ENCODE results near the gene JUNB. TPM values are rescaled to one million over a fixed set of nuclear protein-coding genes. Genes with fewer than 3 reads are reported as not detected.
A peak's percentile ranks its signal among the peaks of the same experiment; 100 is the strongest.

Gene JUNB
- total and polyA plus RNA-seq, 10 of the 15 experiments (the other 5 are each of a cell fraction or from before 2014, with no cell fraction given) = 0.55 to 144 (median 68.3) TPM

DNA sequence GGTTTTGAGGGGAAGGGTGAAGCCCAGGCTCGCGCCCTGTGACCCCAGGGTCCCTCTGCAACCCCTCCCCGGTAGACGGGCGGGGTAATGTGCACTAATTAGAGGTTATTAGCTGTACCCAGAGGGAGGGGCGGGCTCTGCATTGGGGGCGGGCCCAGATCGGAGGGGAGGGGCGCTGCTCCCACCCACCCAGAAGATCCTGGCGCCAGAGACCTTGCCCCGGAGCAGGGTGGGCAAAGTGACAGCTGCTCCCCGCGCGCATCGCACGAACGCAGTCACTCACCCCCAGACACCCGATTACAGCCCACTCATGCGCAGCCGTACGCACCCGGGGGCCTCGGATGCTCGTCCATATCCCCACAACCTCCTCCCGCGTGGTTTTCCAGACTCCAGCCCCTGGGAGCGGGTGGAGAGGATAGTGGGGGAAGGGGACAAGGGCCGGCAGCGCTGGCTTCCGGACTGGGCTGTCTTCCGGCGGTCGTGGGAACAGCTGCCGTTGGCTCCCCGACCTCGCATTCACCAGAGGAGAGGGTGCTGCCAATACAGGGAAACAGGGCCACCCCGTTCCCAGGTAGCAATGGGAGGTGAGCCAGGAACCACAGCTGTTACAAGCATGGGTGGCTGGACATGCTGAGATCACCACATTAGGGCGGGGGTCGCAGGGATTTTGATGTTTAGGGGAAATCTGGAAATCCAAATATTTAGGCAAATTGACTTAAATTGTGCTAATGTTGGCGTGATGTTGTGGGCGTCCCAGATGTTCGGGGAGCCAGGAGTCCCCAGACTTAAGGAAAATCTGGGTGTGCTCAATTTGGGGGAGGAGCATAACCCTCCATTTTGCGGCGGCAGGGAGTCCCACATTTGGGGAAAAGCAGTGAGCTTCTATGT is 13.0 kb upstream of the JUNB start (continued):
- TF ChIP-seq RAD21 (IDR thresholded peaks at IDR 0.05; ENCODE audit: insufficient read depth, low read depth, low read length) (no peak), IRF4 (IDR thresholded peaks at IDR 0.05; ENCODE audit: low read depth, low read length) (no peak), MTA2 (IDR thresholded peaks at IDR 0.05; ENCODE audit: low read depth) (no peak), CREM (IDR thresholded peaks at IDR 0.05; ENCODE audit: low read depth) (no peak), NFIC (IDR thresholded peaks at IDR 0.05; ENCODE audit: low read depth, low read length) (no peak), FOXM1 (IDR thresholded peaks at IDR 0.05; ENCODE audit: low read depth, low read length) (no peak), SREBF1 (IDR thresholded peaks at IDR 0.05; ENCODE audit: low read length) (no peak), KDM1A (IDR thresholded peaks at IDR 0.05; ENCODE audit: borderline replicate concordance) (no peak), SRF (IDR thresholded peaks at IDR 0.05; ENCODE audit: low read depth in 2 of 2, low read length in 2 of 2) (no peak), RFX5 (IDR thresholded peaks at IDR 0.05; ENCODE audit: low read depth, low read length) (no peak), NRF1 (conservative IDR thresholded peaks at IDR 0.05; ENCODE audit: low read depth, low read length) (no peak), HCFC1 (IDR thresholded peaks at IDR 0.05; ENCODE audit: low read length) (no peak)
- TF ChIP-seq, protein P1, sequence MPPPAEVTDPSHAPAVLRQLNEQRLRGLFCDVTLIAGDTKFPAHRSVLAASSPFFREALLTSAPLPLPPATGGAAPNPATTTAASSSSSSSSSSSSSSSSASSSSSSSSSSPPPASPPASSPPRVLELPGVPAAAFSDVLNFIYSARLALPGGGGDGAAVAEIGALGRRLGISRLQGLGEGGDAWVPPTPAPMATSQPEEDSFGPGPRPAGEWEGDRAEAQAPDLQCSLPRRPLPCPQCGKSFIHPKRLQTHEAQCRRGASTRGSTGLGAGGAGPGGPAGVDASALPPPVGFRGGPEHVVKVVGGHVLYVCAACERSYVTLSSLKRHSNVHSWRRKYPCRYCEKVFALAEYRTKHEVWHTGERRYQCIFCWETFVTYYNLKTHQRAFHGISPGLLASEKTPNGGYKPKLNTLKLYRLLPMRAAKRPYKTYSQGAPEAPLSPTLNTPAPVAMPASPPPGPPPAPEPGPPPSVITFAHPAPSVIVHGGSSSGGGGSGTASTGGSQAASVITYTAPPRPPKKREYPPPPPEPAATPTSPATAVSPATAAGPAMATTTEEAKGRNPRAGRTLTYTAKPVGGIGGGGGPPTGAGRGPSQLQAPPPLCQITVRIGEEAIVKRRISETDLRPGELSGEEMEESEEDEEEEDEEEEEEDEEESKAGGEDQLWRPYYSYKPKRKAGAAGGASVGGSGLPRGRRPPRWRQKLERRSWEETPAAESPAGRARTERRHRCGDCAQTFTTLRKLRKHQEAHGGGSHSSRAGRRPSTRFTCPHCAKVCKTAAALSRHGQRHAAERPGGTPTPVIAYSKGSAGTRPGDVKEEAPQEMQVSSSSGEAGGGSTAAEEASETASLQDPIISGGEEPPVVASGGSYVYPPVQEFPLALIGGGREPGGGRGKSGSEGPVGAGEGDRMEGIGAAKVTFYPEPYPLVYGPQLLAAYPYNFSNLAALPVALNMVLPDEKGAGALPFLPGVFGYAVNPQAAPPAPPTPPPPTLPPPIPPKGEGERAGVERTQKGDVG (CRISPR knock-in tag; IDR thresholded peaks at IDR 0.05) = no peak
- TF ChIP-seq, protein P2, sequence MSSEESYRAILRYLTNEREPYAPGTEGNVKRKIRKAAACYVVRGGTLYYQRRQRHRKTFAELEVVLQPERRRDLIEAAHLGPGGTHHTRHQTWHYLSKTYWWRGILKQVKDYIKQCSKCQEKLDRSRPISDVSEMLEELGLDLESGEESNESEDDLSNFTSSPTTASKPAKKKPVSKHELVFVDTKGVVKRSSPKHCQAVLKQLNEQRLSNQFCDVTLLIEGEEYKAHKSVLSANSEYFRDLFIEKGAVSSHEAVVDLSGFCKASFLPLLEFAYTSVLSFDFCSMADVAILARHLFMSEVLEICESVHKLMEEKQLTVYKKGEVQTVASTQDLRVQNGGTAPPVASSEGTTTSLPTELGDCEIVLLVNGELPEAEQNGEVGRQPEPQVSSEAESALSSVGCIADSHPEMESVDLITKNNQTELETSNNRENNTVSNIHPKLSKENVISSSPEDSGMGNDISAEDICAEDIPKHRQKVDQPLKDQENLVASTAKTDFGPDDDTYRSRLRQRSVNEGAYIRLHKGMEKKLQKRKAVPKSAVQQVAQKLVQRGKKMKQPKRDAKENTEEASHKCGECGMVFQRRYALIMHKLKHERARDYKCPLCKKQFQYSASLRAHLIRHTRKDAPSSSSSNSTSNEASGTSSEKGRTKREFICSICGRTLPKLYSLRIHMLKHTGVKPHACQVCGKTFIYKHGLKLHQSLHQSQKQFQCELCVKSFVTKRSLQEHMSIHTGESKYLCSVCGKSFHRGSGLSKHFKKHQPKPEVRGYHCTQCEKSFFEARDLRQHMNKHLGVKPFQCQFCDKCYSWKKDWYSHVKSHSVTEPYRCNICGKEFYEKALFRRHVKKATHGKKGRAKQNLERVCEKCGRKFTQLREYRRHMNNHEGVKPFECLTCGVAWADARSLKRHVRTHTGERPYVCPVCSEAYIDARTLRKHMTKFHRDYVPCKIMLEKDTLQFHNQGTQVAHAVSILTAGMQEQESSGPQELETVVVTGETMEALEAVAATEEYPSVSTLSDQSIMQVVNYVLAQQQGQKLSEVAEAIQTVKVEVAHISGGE (CRISPR knock-in tag; IDR thresholded peaks at IDR 0.05) = no peak
- TF ChIP-seq, protein P3, sequence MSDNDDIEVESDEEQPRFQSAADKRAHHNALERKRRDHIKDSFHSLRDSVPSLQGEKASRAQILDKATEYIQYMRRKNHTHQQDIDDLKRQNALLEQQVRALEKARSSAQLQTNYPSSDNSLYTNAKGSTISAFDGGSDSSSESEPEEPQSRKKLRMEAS (IDR thresholded peaks at IDR 0.05; ENCODE audit: low read depth, low read length) = 0 out of 2 replicates have a peak, but pooled peaks have one; percentile 13
- TF ChIP-seq, protein P4, sequence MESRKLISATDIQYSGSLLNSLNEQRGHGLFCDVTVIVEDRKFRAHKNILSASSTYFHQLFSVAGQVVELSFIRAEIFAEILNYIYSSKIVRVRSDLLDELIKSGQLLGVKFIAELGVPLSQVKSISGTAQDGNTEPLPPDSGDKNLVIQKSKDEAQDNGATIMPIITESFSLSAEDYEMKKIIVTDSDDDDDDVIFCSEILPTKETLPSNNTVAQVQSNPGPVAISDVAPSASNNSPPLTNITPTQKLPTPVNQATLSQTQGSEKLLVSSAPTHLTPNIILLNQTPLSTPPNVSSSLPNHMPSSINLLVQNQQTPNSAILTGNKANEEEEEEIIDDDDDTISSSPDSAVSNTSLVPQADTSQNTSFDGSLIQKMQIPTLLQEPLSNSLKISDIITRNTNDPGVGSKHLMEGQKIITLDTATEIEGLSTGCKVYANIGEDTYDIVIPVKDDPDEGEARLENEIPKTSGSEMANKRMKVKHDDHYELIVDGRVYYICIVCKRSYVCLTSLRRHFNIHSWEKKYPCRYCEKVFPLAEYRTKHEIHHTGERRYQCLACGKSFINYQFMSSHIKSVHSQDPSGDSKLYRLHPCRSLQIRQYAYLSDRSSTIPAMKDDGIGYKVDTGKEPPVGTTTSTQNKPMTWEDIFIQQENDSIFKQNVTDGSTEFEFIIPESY (IDR thresholded peaks at IDR 0.05) = no peak
- TF ChIP-seq, protein P5, sequence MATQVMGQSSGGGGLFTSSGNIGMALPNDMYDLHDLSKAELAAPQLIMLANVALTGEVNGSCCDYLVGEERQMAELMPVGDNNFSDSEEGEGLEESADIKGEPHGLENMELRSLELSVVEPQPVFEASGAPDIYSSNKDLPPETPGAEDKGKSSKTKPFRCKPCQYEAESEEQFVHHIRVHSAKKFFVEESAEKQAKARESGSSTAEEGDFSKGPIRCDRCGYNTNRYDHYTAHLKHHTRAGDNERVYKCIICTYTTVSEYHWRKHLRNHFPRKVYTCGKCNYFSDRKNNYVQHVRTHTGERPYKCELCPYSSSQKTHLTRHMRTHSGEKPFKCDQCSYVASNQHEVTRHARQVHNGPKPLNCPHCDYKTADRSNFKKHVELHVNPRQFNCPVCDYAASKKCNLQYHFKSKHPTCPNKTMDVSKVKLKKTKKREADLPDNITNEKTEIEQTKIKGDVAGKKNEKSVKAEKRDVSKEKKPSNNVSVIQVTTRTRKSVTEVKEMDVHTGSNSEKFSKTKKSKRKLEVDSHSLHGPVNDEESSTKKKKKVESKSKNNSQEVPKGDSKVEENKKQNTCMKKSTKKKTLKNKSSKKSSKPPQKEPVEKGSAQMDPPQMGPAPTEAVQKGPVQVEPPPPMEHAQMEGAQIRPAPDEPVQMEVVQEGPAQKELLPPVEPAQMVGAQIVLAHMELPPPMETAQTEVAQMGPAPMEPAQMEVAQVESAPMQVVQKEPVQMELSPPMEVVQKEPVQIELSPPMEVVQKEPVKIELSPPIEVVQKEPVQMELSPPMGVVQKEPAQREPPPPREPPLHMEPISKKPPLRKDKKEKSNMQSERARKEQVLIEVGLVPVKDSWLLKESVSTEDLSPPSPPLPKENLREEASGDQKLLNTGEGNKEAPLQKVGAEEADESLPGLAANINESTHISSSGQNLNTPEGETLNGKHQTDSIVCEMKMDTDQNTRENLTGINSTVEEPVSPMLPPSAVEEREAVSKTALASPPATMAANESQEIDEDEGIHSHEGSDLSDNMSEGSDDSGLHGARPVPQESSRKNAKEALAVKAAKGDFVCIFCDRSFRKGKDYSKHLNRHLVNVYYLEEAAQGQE (IDR thresholded peaks at IDR 0.05; ENCODE audit: low read depth, low read length) = no peak

All from GM12878 (cell line).